WI38 (cell line): ENCODE results near the gene NPLOC4.
"Not testable (repeated sequence)": the region's sequence is repeated elsewhere in the genome, so short reads cannot be mapped to it uniquely, and the experiment has no call there.

Experiments
- H3K4me3 ChIP-seq: 2 replicates; pipeline ENCODE4 v1.5.1; 2011; ENCODE audit warnings: low read depth, mild to moderate bottlenecking, control low read depth, low read length
- TF ChIP-seq, protein P1 (sequence below): IDR thresholded peaks from 2 replicates; pipeline ENCODE4 v1.5.1; 2012; ENCODE audit warnings: low read depth, mild to moderate bottlenecking, control low read depth, low read length

Gene NPLOC4

DNA sequence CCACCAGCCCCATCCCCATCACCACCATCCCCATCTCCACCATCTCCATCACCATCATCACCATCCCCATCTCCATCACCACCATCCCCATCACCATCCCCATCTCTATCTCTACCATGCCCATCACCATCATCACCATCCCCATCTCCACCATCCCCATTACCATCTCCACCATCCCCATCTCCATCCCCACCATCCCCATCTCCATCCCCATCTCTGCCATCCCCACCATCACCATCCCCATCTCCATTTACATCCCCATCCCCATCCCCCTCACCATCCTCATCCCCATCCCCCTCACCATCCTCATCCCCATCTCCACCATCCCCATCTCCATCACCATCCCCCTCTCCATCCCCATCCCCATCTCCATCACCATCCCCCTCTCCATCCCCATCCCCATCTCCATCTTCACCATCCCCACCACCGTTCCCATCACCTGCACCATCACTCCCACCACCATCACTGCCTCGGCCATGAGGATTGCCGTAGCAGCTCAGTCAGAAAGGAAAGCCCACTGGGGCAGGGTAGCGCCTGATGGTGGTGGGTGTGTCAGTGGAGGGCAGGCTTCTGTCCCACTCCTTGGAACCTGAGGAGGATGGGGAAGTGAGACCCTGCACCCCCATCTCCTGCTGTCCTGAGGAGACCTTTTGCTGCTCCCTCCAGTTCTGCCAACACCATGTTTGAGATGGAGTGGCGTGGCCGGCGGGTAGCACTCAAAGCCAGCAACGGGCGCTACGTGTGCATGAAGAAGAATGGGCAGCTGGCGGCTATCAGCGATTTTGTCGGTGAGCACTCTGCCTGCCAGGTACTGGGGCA is 101.2 kb downstream of the NPLOC4 start:
- TF ChIP-seq, protein P1, sequence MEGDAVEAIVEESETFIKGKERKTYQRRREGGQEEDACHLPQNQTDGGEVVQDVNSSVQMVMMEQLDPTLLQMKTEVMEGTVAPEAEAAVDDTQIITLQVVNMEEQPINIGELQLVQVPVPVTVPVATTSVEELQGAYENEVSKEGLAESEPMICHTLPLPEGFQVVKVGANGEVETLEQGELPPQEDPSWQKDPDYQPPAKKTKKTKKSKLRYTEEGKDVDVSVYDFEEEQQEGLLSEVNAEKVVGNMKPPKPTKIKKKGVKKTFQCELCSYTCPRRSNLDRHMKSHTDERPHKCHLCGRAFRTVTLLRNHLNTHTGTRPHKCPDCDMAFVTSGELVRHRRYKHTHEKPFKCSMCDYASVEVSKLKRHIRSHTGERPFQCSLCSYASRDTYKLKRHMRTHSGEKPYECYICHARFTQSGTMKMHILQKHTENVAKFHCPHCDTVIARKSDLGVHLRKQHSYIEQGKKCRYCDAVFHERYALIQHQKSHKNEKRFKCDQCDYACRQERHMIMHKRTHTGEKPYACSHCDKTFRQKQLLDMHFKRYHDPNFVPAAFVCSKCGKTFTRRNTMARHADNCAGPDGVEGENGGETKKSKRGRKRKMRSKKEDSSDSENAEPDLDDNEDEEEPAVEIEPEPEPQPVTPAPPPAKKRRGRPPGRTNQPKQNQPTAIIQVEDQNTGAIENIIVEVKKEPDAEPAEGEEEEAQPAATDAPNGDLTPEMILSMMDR: no peak
- H3K4me3 ChIP-seq: no peak overlapping the region

DNA sequence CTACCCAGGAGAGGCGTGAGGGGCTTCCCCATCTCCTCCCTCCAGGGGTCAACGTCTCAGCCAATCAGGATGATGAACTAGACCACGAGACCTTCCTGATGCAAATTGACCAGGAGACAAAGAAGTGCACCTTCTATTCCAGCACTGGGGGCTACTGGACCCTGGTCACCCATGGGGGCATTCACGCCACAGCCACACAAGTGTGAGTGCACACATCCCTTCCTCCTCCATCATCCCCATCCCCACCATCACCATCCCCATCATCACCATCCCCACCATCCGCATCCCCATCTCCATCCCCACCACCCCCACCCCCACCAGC is 101.9 kb downstream of the NPLOC4 start:
- TF ChIP-seq, protein P1: no peak
- H3K4me3 ChIP-seq: no peak overlapping the region

DNA sequence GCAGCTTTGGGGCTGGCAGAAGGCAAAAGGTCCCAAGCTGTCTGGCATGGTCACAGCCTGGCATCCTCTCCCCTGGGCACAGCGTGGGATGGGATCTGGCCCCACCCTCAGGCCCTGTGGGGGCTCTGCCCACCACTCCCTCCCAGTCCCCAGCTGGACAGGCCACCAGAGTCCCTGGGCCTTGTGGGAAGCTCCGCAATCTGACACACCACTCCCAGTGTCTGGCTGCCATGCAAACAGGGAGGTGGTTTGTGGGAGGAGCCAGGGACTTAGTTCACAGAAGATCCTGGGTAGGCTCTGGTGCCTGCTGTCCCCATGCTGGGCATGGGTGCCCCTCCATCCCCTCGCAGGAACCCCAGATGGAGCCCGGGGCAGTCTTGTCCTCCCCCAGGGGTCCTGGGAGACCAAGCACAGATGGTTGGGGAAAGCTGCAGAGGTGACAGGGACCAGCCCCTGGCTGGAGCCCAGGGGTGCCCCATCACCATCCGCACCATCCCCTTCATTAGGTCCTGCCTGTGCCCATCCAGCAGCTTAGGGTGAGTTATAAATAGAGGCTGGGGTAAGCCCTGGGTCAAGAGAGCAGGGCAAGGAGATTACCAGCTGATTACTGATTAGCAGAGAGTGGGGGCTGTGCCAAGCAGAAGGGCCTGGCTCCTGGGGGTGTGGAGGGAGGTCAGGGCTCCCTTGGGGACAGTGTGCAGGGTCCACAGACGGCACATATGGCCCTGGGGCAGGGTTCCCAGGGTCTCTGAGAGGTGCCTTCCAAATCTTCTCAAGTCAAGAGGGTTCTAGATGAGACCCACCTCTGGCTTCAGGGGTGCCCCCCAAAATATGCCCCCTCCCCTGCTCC is 102.5 kb downstream of the NPLOC4 start:
- no peak overlapping the region for H3K4me3 ChIP-seq
- TF ChIP-seq, protein P1: no peak

DNA sequence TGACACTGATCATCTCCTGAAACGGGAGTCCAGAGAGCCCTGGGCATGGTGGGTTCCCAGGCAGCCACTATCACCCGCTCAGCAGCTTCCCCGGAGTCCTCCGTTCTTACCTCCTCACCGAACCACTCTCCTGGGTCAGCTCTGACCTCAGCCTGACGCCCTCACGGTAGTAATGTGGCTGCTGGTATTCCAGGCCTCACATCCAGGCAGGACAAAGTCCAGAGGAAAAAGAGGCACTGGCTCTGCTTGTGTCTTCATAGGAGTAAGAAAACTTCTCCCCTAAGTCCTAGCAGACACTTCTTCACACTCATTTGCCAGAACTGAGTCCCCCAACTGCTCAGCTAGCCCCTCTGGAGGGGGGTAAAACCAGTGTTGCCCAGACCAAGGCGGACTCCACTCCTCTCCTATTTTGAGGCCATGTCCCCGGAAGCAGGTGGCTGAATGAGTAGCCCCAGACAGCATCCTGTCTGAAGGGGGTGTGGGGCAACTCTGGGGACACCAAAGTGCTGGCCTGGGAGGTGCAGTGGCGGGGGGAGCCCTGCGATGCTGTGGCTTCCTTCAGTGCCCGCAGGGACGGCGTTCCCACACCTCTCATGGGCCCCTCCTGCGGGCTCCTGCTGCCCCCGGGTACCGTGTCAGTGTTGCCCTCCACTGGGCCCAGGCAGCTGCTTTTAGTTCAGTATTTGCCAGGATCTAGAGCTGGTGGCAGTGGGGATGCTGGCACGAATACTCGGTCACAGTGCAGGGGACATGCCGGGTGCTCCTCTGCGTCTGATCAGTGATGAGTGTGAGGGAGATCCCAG is 103.4 kb downstream of the NPLOC4 start:
- no peak overlapping the region for H3K4me3 ChIP-seq
- TF ChIP-seq, protein P1: no peak

DNA sequence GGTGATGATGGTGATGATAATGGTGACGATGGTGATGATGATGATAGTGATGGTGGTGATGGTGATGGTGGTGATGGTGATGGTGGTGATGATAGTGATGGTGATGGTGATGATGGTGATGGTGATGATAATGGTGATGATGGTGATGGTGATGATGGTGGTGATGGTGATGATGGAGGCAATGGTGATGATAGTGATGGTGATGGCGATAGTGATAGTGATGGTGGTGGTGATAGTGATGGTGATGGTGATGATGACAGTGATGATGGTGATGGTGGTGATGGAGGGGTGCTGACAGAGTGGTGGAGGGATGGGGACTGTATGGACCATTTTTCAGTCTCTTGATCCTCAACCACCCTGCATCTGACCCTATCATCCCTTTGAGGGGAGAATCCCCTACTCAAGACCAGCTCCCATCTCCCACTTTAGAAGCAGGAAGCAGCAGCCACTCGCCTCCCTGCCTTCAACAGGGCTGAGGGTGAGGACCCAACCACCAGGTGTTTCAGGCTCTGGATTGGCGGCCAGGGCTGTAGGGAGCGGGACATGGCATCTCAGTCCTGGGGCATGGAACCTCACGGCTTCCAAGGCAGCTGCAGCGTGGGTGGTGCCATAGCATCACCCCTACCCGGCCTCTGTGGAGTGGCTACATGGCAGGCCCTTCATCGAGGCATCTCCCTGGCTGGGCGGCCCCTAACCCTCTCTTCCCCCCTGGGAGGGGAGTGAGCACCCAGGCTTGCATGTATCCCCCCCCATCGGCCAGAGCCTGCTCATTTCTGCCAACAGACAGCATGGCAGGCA is 104.2 kb downstream of the NPLOC4 start:
- TF ChIP-seq, protein P1: no peak
- no peak overlapping the region for H3K4me3 ChIP-seq

DNA sequence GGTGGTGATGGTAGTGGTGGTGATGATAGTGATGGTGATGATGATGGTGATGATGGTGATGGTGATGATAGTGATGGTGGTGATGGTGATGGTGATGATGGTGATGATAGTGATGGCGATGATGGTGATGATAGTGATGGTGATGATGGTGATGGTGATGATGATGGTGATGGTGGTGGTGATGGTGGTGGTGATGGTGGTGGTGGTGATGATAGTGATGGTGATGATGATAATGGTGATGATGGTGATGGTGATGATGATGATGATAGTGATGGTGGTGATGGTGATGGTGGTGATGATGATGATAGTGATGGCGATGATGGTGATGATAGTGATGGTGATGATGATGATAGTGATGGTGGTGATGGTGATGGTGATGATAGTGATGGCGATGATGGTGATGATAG is 104.9 kb downstream of the NPLOC4 start:
- H3K4me3 ChIP-seq: not testable (repeated sequence)

DNA sequence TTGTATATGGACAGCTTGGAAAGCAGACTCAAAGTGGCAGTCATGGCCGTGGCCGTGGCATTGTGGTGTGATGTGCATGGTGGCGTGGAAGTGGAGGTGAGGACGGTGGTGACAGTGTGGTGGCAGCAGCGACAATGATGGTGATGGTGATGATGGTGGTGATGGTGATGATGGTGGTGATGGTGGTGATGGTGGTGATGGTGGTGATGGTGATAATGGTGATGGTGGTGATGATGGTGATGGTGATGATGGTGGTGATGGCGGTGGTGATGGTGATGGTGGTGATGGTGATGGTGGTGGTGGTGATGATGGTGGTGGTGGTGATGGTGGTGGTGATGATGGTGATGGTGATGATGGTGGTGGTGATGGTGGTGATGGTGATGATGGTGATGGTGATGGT is 105.9 kb downstream of the NPLOC4 start:
- not testable (repeated sequence) for H3K4me3 ChIP-seq
